GM21447 (cell line): ENCODE data around the gene PLXNA4.

Experiments used
- ATAC-seq: cut with Tn5 transposase; IDR thresholded peaks from one replicate; pipeline ENCODE4 v1.9.1; 2021; ENCODE audit not compliant: unreplicated experiment

PLXNA4 gene

GRCh38 chr7:132565885-132566284 lies 10.4 kb downstream of the PLXNA4 start:
- ATAC-seq = no peak

GRCh38 chr7:132565441-132565840 lies 10.8 kb downstream of the PLXNA4 start:
- no peak for ATAC-seq

GRCh38 chr7:132564849-132565248 lies 11.4 kb downstream of the PLXNA4 start:
- no peak for ATAC-seq

- no peak for ATAC-seq
These were observed 12.2 kb downstream of the PLXNA4 start for GRCh38 chr7:132564090-132564489.

GRCh38 chr7:132562690-132563089 lies 13.6 kb downstream of the PLXNA4 start:
- ATAC-seq = no peak

GRCh38 chr7:132561763-132562162 lies 14.5 kb downstream of the PLXNA4 start:
- no peak for ATAC-seq

- ATAC-seq = no peak
These were observed 15.3 kb downstream of the PLXNA4 start for GRCh38 chr7:132560825-132561529.

- ATAC-seq = no peak
These were observed 16.2 kb downstream of the PLXNA4 start for GRCh38 chr7:132560105-132560504.

GRCh38 chr7:132558815-132559214 lies 17.5 kb downstream of the PLXNA4 start:
- ATAC-seq = no peak

GRCh38 chr7:132557489-132558044 lies 18.7 kb downstream of the PLXNA4 start:
- ATAC-seq = no peak

- no peak for ATAC-seq
These were observed 21.8 kb downstream of the PLXNA4 start for GRCh38 chr7:132554446-132554845.

- ATAC-seq = no peak
These were observed 23.2 kb downstream of the PLXNA4 start for GRCh38 chr7:132553031-132553430.

- ATAC-seq = no peak
These were observed 24.4 kb downstream of the PLXNA4 start for GRCh38 chr7:132551886-132552285.

- no peak for ATAC-seq
These were observed 24.8 kb downstream of the PLXNA4 start for GRCh38 chr7:132551439-132551838.

- no peak for ATAC-seq
These were observed 27.7 kb downstream of the PLXNA4 start for GRCh38 chr7:132548489-132549078.

- no peak for ATAC-seq
These were observed 28.4 kb downstream of the PLXNA4 start for GRCh38 chr7:132547821-132548220.

- no peak for ATAC-seq
These were observed 29.7 kb downstream of the PLXNA4 start for GRCh38 chr7:132546366-132547127.

GRCh38 chr7:132545756-132546155 lies 30.5 kb downstream of the PLXNA4 start:
- ATAC-seq = no peak

- ATAC-seq = no peak
These were observed 31.3 kb downstream of the PLXNA4 start for GRCh38 chr7:132544999-132545398.

- no peak for ATAC-seq
These were observed 32.2 kb downstream of the PLXNA4 start for GRCh38 chr7:132544025-132544424.

GRCh38 chr7:132542895-132543294 lies 33.4 kb downstream of the PLXNA4 start:
- ATAC-seq = no peak

GRCh38 chr7:132541656-132542055 lies 34.6 kb downstream of the PLXNA4 start:
- ATAC-seq = no peak
